ENCODE data around the gene SCN2B. TPM values are rescaled to one million over a fixed set of nuclear protein-coding genes. Genes with fewer than 3 reads are reported as not detected.

Gene SCN2B
- total RNA-seq, 2 experiments from 2014 or later: not detected

DNA sequence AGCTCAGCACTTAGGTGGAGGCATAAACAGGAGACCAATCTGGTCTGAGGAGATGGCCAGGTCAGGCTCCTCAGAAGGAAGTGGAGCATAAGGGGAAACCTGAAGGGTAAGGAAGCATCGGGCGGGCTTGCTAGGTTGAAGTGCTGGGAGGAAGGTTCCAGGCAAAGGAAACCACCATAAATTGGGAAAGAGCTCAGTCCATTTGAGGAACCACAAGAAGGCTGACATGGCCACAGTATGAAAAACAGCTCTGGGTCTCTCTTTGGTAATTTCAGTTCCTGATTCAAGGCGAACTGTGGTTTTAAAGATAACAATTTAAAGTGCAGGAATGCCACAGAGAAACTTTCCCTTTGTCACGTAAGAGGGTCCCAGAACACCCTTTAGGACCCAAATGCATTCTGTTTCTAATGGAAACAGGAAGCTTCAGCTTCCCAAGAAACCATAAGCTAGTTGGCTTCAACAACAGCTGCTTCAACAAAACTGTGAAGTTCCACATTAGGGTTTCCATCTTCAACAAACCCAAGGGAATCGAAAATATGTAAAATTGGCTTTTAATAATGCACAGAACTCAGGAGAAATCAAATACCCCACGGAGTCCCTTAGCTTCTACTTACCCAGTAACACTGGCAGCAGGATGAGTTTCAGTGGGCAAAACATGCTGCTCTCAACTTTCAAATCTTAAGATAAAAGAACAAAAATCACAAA lies 37.9 kb upstream of the SCN2B start:
- ATAC-seq (no peak), DNase-seq (no peak)
- Mint-ChIP-seq H3K9me3 (peaks cover 3% of the 10 kb centered on the region), H3K4me1 (ENCODE audit: low read depth) (peaks cover 81% of the 10 kb centered on the region), H3K27ac (peak overlapping the region; percentile 100), H3K4me3 (peak overlapping the region; percentile 96), H3K36me3 (ENCODE audit: low read depth) (peaks cover 83% of the 10 kb centered on the region), H3K27me3 (no peaks in the 10 kb centered on the region)
- ChIA-PET POLR2A (interaction anchor here (0.7 to 19.8 kb wide), 13 partner anchors 10 to 226 kb away, joined by 3 to 364 read pairs (median 10); partner anchors contain the start of genes CD3E, JAML and MPZL3), CTCF (interaction anchor here (0.7 to 10.2 kb wide), 15 partner anchors 8 to 139 kb away, joined by 3 to 100 read pairs (median 4); partner anchors contain the start of gene JAML)
- TF ChIP-seq, protein P1, sequence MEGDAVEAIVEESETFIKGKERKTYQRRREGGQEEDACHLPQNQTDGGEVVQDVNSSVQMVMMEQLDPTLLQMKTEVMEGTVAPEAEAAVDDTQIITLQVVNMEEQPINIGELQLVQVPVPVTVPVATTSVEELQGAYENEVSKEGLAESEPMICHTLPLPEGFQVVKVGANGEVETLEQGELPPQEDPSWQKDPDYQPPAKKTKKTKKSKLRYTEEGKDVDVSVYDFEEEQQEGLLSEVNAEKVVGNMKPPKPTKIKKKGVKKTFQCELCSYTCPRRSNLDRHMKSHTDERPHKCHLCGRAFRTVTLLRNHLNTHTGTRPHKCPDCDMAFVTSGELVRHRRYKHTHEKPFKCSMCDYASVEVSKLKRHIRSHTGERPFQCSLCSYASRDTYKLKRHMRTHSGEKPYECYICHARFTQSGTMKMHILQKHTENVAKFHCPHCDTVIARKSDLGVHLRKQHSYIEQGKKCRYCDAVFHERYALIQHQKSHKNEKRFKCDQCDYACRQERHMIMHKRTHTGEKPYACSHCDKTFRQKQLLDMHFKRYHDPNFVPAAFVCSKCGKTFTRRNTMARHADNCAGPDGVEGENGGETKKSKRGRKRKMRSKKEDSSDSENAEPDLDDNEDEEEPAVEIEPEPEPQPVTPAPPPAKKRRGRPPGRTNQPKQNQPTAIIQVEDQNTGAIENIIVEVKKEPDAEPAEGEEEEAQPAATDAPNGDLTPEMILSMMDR (IDR thresholded peaks at IDR 0.05): no peak
- intact Hi-C loops (cut with micrococcal nuclease): no loop called here

DNA sequence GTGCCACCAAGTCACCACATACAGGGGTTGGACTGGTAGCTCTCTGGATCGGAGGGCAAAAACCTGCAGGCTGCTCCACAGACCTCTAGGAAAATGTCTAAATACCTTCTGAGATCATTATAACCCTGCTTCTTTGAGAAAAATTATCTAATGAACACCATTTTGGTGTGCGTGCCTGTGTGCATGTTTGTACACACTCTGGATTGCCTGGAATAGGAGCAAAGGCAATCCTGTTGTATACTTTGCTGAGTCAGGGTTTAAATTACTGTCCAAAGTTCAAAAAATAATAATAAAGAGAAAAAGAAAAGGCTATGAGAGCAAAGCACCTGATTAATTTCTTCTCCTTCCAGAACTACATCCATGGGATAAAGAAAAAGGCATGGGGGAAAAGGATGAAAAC lies 37.3 kb upstream of the SCN2B start:
- Mint-ChIP-seq H3K4me1 (ENCODE audit: low read depth) (peaks cover 81% of the 10 kb centered on the region), H3K36me3 (ENCODE audit: low read depth) (peaks cover 83% of the 10 kb centered on the region), H3K27me3 (no peaks in the 10 kb centered on the region), H3K27ac (peak overlapping the region; percentile 100), H3K9me3 (peaks cover under 1% of the 10 kb centered on the region), H3K4me3 (peak overlapping the region; percentile 96)
- CTCF ChIA-PET: interaction anchor here (1.0 to 10.2 kb wide), 11 partner anchors 8 to 139 kb away, joined by 3 to 100 read pairs (median 7); partner anchors contain the start of gene JAML
- DNase-seq (no peak), ATAC-seq (no peak)
- intact Hi-C loops (cut with micrococcal nuclease): no loop called here
- TF ChIP-seq, protein P1 (IDR thresholded peaks at IDR 0.05): no peak
- POLR2A ChIA-PET: interaction anchor here (0.8 to 19.8 kb wide), 12 partner anchors 10 to 226 kb away, joined by 3 to 364 read pairs (median 11); partner anchors contain the start of genes CD3E, JAML and MPZL3

DNA sequence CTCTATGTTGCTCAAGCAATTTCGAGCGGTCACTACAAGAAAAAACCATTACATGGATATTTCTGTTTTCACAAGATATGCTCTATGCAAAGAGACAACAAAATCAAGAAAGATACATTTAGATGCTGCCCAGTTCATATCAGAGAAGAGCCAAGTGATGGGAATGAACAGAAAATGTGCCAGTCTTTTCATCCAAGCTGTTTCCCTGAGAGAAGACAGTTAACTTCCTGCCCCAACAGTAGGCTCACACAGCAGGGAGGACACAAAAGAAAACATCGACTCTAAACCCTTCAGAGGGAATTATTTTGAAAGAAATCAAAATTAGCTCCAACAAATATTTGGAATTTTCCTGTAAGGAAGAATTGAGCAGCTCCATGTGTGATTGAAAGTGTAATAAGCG lies 36.8 kb upstream of the SCN2B start:
- intact Hi-C loops (cut with micrococcal nuclease): no loop called here
- peaks cover 80% of the 10 kb centered on the region for H3K4me1 Mint-ChIP-seq (ENCODE audit: low read depth)
- TF ChIP-seq, protein P1 (IDR thresholded peaks at IDR 0.05): no peak
- CTCF ChIA-PET: interaction anchor here (1.0 to 10.2 kb wide), 7 partner anchors 9 to 83 kb away, joined by 3 to 100 read pairs (median 10); partner anchors contain the start of gene JAML
- H3K27ac Mint-ChIP-seq: peak overlapping the region; percentile 100
- POLR2A ChIA-PET: interaction anchor here (0.8 to 19.8 kb wide), 6 partner anchors 9 to 89 kb away, joined by 3 to 364 read pairs (median 126); partner anchors contain the start of genes JAML and MPZL3
- H3K36me3 Mint-ChIP-seq (ENCODE audit: low read depth): peaks cover 82% of the 10 kb centered on the region
- no peak for DNase-seq
- ATAC-seq: no peak
- H3K9me3 Mint-ChIP-seq: no peaks in the 10 kb centered on the region
- H3K27me3 Mint-ChIP-seq: no peaks in the 10 kb centered on the region
- H3K4me3 Mint-ChIP-seq: peak overlapping the region; percentile 96

DNA sequence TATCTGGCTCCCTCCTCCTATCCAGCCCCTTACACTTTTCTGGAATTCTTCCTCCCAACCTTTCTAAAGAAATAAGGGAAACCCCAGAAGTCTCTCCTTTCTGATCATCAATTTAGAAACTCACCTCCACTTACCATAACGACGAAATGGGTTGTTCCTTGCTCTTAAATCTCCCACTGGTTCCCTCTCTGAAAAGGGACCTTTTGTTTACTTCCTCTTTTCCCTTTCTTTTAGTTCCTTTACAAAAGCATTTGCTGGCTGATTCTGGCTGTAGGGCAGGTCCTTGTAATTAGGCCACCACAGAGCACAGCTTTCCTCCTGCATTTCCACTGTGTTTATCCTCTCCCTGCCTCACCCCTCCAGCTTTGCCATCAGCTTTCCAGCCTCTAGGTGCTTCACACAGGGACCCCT lies 36.3 kb upstream of the SCN2B start:
- DNase-seq: no peak
- TF ChIP-seq, protein P1 (IDR thresholded peaks at IDR 0.05): no peak
- H3K27ac Mint-ChIP-seq: peak overlapping the region; percentile 100
- intact Hi-C loops (cut with micrococcal nuclease): no loop called here
- peaks cover 81% of the 10 kb centered on the region for H3K4me1 Mint-ChIP-seq (ENCODE audit: low read depth)
- POLR2A ChIA-PET: interaction anchor here (0.8 to 19.8 kb wide), 7 partner anchors 9 to 89 kb away, joined by 3 to 364 read pairs (median 71); partner anchors contain the start of genes JAML and MPZL3
- peaks cover 83% of the 10 kb centered on the region for H3K36me3 Mint-ChIP-seq (ENCODE audit: low read depth)
- CTCF ChIA-PET: interaction anchor here (1.7 to 10.2 kb wide), 5 partner anchors 12 to 78 kb away, joined by 6 to 100 read pairs (median 11); partner anchors contain the start of gene JAML
- no peak for ATAC-seq
- H3K27me3 Mint-ChIP-seq: no peaks in the 10 kb centered on the region
- peak overlapping the region; percentile 96 for H3K4me3 Mint-ChIP-seq
- H3K9me3 Mint-ChIP-seq: no peaks in the 10 kb centered on the region
